Measurements from ENCODE around the gene THRA.

- TF ChIP-seq, protein P1, sequence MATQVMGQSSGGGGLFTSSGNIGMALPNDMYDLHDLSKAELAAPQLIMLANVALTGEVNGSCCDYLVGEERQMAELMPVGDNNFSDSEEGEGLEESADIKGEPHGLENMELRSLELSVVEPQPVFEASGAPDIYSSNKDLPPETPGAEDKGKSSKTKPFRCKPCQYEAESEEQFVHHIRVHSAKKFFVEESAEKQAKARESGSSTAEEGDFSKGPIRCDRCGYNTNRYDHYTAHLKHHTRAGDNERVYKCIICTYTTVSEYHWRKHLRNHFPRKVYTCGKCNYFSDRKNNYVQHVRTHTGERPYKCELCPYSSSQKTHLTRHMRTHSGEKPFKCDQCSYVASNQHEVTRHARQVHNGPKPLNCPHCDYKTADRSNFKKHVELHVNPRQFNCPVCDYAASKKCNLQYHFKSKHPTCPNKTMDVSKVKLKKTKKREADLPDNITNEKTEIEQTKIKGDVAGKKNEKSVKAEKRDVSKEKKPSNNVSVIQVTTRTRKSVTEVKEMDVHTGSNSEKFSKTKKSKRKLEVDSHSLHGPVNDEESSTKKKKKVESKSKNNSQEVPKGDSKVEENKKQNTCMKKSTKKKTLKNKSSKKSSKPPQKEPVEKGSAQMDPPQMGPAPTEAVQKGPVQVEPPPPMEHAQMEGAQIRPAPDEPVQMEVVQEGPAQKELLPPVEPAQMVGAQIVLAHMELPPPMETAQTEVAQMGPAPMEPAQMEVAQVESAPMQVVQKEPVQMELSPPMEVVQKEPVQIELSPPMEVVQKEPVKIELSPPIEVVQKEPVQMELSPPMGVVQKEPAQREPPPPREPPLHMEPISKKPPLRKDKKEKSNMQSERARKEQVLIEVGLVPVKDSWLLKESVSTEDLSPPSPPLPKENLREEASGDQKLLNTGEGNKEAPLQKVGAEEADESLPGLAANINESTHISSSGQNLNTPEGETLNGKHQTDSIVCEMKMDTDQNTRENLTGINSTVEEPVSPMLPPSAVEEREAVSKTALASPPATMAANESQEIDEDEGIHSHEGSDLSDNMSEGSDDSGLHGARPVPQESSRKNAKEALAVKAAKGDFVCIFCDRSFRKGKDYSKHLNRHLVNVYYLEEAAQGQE (IDR thresholded peaks at IDR 0.05; ENCODE audit: insufficient read depth in 1 of 2, low read depth in 2 of 2, low read length in 2 of 2): no peak
- TF ChIP-seq SIN3A (IDR thresholded peaks at IDR 0.05; ENCODE audit: borderline replicate concordance, insufficient read depth, low read length) (no peak), POLR2AphosphoS5 (IDR thresholded peaks at IDR 0.05; ENCODE audit: low read depth, low read length) (no peak)
These were observed 44.9 kb downstream of the THRA start for GRCh38 chr17:40107522-40108174.
